ENCODE results near the gene TRAF3IP1. TPM values are rescaled to one million over a fixed set of nuclear protein-coding genes. Genes with fewer than 3 reads are reported as not detected.

TRAF3IP1 gene
- total and polyA plus RNA-seq, 12 donors: 5.5 to 18.5 (median 12.4) TPM

DNA sequence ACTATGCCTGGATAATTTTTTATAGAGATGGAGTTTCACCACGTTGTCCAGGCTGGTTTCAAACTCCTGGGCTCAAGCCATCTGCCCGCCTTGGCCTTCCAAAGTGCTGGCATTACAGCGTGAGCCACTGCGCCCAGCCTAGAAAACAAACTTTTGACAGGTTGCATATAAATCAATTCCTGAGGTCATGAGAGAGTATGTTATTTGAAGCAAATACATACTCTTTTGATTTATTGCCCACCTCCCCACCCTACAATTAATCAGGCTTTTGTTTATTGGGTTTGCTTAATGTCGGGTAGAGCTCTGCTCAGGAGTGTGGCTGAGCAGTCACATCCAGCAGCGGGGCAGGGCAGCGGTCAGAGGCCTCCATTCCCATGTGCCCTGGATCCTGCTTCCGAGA lies 68.5 kb downstream of the TRAF3IP1 start:
- no peak overlapping the region for H3K27ac ChIP-seq
- intact Hi-C loops (cut with DNase I): no loop called here

DNA sequence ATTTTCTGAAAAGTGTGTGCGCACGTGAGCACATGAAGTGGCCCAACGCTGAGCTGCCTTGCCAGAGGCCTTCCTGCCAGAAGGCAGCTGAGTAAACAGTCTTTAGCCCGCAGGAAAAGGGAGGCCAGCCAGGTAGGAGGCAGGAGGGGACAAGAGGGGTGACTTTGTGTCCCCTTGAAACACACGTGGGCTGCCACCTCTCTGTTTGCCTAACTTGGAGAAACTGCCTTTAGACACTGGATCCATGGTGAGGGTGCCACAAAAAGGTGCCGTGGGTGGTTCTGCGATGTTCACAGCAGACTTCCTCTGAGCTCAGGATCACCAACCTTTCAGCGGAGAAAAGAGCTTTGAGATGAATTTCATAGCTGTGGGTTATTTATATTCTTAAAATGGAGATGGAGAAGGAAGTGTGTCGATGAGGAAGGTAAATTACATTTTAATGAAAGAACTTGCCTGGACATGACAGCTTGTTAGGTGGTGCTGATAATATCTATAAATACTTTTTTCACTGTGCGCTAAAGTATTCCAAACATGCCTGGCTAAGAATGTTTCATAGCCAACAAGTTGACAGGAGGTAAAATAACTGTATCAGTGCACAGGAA lies 69.8 kb downstream of the TRAF3IP1 start:
- Histone ChIP-seq H3K27me3 (no peaks in the 10 kb centered on the region), H3K4me3 (no peak overlapping the region), H3K4me1 (replicated peaks in 1 of 2) (no peaks in the 10 kb centered on the region), H3K36me3 (replicated peaks in 1 of 2) (no peaks in the 10 kb centered on the region), H3K9me3 (replicated peaks in 1 of 3) (no peaks in the 10 kb centered on the region), H3K27ac (no peak overlapping the region)
- DNase-seq: no peak
- 81 to 88% (median 82%) methylated on average over 10 of the region's 10 CpGs for WGBS, 4 donors
- intact Hi-C loops (cut with DNase I): no loop called here
- TF ChIP-seq, protein P1, sequence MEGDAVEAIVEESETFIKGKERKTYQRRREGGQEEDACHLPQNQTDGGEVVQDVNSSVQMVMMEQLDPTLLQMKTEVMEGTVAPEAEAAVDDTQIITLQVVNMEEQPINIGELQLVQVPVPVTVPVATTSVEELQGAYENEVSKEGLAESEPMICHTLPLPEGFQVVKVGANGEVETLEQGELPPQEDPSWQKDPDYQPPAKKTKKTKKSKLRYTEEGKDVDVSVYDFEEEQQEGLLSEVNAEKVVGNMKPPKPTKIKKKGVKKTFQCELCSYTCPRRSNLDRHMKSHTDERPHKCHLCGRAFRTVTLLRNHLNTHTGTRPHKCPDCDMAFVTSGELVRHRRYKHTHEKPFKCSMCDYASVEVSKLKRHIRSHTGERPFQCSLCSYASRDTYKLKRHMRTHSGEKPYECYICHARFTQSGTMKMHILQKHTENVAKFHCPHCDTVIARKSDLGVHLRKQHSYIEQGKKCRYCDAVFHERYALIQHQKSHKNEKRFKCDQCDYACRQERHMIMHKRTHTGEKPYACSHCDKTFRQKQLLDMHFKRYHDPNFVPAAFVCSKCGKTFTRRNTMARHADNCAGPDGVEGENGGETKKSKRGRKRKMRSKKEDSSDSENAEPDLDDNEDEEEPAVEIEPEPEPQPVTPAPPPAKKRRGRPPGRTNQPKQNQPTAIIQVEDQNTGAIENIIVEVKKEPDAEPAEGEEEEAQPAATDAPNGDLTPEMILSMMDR (IDR thresholded peaks at IDR 0.05): no peak
- no peak for TF ChIP-seq POLR2A (IDR thresholded peaks at IDR 0.05)

More for the DNA sequence above, 68.5 kb downstream of the TRAF3IP1 start:
- TF ChIP-seq POLR2A (IDR thresholded peaks at IDR 0.05): no peak
- TF ChIP-seq, protein P1 (IDR thresholded peaks at IDR 0.05): no peak
- no peaks in the 10 kb centered on the region for H3K4me1 ChIP-seq (replicated peaks in 1 of 2)
- DNase-seq: no peak
- H3K27me3 ChIP-seq: no peaks in the 10 kb centered on the region
- no peak overlapping the region for H3K4me3 ChIP-seq
- WGBS, 4 donors: 74 to 83% (median 75%) methylated on average over 7 to 8 of the region's 8 CpGs
- no peaks in the 10 kb centered on the region for H3K9me3 ChIP-seq (replicated peaks in 1 of 3)
- no peaks in the 10 kb centered on the region for H3K36me3 ChIP-seq (replicated peaks in 1 of 2)

DNA sequence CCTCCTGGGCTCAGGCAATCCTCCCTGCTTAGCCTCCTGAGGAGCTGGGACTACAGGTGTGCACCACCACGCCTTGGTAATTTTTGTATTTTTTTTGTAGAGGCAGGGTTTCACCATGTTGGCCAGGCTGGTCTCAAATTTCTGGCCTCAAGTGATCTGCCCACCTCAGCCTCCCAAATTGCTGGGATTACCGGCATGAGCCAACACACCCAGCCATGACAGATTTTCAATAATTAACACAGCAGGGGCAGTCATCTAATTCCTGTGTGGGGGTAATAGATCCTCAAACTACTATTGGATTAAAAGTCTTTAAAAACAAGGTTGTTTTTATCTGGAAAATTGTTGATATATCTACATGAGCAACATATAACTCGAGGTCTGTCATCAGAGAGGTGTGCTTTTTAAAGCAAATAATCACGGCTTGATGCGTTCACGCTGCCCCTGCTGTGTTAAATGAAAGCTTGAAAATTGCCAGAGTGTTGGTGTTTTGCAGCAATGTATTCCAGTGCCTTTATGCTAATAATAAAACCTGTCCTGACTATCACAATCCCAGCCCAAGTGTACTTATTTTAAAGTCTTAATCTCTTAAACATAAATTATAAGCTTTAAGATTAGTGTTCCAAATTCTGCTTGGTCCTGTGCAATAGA lies 70.8 kb downstream of the TRAF3IP1 start:
- intact Hi-C loops (cut with DNase I): no loop called here
- no peaks in the 10 kb centered on the region for H3K4me1 ChIP-seq (replicated peaks in 1 of 2)
- no peak for DNase-seq
- H3K9me3 ChIP-seq (replicated peaks in 1 of 3): no peaks in the 10 kb centered on the region
- no peak overlapping the region for H3K4me3 ChIP-seq
- no peaks in the 10 kb centered on the region for H3K36me3 ChIP-seq (replicated peaks in 1 of 2)
- H3K27me3 ChIP-seq: no peaks in the 10 kb centered on the region
- TF ChIP-seq, protein P1 (IDR thresholded peaks at IDR 0.05): no peak
- no peak for TF ChIP-seq POLR2A (IDR thresholded peaks at IDR 0.05)
- no peak overlapping the region for H3K27ac ChIP-seq
- WGBS, 4 donors: 95 to 97% (median 96%) methylated on average over 6 of the region's 6 CpGs

DNA sequence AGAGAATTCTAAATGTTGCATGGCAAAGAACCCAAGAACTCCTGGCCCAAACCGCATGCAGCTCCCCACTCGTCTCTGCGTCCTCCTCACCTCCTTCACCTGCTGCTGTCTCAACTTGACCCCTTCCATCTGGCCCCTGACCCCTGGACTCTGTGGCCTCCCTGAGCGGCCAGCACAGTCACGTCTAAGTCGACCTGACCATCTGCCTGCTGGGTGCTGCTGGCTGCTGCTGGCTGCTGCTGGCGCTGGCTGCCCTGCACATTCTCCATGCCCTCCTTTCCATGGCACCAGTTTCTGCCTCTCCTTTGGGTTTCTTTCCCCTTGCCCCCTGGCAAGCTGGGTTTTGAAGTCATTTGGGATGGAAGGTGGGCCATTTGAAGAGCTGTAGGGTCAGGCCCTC lies 76.3 kb downstream of the TRAF3IP1 start:
- Histone ChIP-seq H3K9me3 (replicated peaks in 1 of 3) (no peaks in the 10 kb centered on the region), H3K27me3 (no peaks in the 10 kb centered on the region), H3K4me1 (replicated peaks in 1 of 2) (no peaks in the 10 kb centered on the region), H3K27ac (no peak overlapping the region), H3K4me3 (no peak overlapping the region), H3K36me3 (replicated peaks in 1 of 2) (peaks cover 0 to 10% of the 10 kb centered on the region in 2 donors)
- WGBS, 4 donors: 95 to 97% (median 96%) methylated on average over 7 of the region's 7 CpGs
- DNase-seq: no peak
- intact Hi-C loops (cut with DNase I): no loop called here
- TF ChIP-seq, protein P1 (IDR thresholded peaks at IDR 0.05): no peak
- TF ChIP-seq POLR2A (IDR thresholded peaks at IDR 0.05): no peak
